Femur (tissue), 1 donor: Measurements from ENCODE around the gene PHYKPL.

Experiments used
- DNase-seq: peaks from one replicate; pipeline ENCODE4 v3.0.0-alpha.2; 2017

The PHYKPL gene

DNA sequence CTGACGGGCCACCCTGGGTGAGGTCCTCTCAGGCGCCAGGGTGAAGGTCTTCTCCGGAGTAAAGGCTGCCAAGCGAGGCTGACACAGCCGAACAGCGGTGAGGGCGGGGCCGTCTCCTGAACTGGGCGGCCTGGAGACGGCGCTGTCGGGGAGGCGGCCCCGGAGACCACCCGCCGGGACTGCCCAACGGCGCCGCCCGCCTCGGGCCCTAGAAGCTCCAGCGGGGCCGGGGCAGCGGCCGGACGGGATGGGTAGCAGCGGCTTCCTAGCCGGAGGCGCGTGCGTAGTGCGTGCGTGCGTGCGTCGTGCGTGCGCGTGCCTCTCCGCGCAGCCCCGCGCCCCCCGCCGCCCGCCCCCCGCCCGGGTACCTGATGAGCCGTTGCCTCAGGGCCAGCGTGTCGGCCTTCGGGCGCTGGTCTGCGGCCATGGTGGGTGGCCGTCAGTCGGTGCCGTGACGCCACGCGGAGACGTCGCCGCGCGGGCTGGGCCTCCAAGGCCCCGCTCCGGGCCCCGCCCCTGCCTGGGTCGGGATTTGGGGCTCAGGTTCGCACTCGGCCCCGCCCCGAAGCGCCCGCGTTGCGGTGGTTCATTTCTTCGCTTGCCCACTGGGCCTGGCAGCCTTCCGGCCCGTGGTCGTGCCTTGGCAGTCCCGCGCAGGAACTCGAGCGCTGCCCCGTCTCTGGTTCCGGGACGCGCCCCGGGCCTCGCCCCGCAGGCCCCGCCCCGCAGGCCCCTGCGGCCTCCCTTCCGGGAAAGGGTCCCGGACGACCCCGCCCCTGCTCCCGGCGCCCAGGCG lies at the start of gene PHYKPL:
TSS of gene PHYKPL (minus strand) at position 679 of the 796 bp plus-strand sequence. CDS start at position 427, 252 bp downstream.
- DNase-seq, result peak; percentile 86

DNA sequence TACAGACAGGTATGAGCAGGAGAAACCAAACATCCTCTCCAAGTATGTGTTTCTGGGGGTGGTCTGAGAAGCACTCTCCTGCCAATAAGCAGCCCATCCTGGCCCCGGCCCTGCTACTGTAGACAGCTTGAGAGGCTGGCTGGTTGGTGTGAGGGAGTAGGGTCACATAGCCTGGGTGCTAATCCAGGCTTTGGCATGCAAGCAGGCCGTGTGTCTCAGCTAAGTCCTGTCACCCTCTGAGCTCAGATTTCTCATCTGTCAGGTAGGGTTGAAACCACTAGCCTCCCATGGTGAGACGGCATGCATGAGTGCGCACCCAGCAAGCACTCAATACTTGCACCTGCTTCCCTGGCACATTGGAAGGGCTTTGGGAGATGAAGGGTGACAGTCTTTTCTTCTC lies 49.8 kb upstream of the PHYKPL start:
- peak; percentile 20 for DNase-seq

DNA sequence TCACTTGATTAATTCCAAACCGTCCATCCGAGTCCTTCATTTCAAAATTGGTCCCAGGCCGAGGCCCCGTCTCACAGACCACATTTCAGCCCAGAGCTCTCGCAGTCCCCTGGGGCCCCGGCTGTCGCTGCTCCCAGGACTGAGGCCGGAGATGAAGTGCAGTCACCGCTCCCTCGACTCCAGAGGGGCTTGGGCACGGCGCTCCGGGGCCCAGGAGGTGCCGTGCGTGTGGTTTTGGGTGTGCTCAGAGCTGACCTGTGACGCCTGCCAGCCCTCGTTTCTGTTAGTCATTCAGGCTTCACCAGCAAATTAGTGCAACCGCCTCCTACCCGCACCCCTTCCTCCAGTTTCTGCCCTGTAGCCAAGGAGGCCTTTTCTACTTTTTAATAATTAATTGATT lies 48.7 kb upstream of the PHYKPL start:
- peak; percentile 15 for DNase-seq

DNA sequence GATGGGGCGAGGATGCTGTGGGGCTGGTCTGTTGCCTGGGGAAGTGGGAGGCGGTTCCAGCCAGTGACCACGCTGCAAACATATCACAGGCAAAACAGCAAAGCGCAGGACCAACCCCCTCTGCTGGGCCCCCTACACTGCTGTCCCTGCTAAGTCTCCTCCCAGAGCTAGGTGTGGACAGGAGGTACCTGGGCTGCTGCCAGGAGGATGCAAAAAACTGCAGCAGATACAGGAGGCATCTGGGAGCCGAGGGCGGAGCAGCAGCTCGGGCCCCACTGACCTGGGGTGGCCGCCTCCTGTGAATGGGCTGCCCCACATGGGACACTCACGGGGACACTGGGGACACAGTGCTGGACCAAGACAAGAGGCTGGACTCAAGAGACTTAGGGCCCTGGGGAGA lies 48.0 kb upstream of the PHYKPL start:
- DNase-seq, result peak; percentile 17

DNA sequence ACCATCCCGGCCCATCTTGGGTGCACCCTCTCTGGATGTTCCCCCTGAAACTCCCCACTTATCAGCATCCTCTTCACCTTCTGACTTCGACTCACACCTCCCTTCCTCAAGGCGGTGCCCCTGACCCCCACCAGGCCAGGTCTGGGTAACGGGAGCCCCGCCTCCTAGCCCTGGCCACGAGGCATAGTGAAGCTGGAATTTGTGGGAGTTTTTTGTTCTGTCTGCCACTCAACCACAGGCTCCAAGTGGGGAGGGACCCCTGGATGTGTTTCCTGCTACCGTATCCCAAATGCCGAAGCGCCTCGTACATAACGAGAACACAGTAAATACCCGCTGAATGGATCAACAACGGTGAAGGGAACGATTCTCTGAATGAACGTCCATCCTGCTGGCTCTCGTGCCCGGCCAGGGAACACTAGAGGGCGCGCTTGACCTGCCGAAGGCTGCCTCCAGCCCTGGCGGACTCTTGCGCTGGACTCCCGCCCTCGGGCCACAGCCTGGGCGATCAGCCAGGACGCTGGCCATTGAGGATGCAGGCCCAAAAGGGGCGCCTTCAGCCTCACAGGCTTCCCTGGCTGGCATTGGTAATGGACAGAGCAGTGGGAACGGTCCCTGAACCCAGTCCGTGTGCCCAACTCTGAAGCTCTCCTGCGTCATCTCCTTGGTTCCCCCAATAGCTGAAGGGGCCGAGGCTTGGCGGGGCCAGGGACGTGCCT lies 47.3 kb upstream of the PHYKPL start:
- DNase-seq, result peak; percentile 90

DNA sequence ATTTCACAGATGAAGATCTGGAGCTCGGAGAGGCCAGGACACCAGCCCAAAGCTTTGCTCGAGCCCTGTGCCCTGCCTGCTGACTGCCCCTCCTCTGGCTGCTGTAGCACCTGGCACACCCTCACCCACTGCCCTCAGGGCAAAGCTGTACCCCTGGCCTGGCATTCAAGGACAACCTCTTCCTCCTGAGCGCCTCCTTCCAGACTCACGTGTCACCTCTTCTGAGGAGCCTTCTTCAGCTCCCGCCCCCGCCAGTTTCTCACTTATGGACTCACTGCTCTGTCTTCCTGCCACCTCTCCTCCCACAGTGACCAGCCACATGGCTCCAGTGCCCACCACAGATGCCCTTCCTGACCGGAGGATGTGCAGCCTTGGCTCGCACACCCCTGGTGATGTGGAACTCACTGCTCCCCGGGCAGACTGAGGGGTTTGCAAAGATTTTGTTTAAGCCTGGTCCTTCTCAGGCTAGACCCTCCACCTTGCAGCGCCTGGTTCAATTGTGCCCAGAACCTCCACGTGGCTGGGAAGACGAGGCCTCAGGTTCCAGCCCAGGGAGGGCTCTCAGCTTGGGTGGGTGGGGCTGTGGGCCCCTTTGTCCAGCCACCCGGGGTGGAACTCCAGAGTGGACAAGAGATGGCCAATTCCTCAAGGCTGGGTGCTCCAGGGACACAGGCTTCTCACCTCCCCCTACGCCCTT lies 46.6 kb upstream of the PHYKPL start:
- peak; percentile 17 for DNase-seq

DNA sequence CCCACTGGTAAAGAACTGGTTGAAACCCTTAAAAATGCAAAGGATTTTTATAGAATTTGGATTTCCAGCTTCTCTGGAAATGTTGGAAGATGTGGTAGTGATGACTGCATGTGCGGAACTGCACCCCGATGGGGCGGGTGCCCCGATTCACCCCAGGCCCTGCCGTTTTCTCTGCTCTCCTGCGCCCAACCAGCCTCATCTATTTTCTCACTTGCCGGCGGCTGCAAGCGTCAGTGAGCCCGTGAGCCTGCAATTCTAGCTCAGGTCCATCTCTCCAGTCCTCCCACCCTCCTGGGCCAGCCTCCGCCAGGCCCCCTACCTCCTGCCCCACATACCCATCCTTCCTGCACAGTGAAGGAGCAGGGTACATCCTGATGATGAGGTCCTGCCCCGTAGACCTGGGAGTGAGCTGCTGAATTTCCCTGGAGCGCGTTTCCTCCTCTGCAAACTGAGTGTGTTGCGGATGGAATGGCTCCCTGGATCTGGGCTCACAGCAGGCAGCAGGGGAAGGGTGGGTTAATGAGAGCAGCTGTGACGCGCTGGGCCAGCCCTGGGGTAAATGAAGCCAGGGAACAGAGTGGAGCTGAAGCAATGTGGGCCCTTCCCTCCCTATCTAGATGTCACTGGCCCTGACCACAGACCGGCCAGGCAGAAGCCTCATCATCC lies 45.9 kb upstream of the PHYKPL start:
- peak; percentile 15 for DNase-seq

DNA sequence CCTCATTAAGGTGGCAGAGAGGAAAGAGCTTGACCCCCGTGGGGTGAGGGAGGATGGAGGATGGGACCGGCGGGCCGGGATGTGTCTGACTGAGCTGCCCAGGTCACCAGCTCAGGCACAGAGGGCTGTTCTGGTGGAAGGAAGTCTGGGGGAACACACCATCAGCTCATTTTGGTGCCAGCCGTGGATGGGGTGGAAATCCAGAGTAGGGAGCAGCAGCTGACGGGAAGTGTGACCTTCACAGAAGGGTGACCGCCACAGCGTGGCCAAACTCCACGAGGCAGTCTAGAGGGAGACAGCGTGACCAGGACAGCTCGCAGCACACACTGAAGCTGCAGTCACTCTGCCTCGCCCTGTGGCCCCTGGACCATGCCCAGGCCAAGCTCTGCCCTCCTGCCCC lies 45.3 kb upstream of the PHYKPL start:
- DNase-seq, result peak; percentile 11

DNA sequence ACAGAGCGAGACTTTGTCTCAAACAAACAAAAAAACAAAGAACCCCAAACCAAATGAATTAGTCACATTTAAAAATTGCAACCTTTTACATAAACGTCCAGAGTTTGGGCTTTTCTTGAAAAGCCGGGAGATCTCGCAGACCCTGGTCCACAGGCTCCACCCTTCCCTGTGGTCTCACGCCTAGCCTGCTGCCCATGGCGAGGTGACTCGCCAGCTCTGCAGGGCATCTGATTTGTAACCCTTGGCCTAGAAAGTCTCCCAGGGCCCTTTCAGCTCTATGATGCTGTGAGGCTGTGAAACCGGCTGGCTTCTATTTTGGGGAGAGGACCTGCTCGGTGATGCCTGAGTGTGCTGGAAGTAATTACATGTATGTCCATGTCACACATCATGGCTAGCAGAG lies 44.7 kb upstream of the PHYKPL start:
- peak; percentile 16 for DNase-seq

DNA sequence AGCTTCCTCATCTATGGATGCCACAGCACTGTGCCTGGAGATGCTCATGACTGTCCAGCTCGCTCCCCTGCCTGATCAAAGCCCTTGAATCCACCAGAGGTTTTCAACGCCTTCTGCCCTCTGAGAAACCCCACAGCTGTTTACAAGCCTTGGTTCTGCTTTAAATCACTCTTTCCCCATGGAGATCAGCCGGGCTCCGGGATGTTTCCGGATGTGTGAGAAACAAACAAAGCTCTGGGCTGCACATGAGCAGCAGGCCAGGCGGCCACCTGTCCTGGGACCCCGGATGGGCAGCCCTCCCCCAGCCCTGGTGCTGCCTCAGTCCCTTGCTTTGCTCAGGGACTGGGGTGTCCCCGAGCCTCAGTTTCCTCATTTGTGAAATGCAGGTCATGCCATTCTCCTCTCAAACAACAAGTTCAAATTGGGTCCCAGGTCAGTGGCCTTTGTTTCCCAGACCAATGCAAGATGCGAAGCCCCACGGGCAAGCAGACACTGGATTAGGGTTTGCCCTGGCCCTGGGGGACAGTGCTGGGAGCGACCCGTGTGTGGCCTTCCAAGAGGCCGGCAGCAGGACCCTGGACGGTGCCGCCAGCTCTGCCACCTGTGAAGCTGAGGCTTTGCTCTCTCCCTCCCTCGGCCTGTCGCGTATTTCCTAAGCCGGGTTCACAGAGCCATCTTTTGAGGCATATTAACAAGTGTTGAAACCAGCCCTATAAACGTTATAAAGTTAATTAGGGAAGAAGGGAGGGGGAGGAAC lies 42.4 kb upstream of the PHYKPL start:
- DNase-seq, result peak; percentile 18

DNA sequence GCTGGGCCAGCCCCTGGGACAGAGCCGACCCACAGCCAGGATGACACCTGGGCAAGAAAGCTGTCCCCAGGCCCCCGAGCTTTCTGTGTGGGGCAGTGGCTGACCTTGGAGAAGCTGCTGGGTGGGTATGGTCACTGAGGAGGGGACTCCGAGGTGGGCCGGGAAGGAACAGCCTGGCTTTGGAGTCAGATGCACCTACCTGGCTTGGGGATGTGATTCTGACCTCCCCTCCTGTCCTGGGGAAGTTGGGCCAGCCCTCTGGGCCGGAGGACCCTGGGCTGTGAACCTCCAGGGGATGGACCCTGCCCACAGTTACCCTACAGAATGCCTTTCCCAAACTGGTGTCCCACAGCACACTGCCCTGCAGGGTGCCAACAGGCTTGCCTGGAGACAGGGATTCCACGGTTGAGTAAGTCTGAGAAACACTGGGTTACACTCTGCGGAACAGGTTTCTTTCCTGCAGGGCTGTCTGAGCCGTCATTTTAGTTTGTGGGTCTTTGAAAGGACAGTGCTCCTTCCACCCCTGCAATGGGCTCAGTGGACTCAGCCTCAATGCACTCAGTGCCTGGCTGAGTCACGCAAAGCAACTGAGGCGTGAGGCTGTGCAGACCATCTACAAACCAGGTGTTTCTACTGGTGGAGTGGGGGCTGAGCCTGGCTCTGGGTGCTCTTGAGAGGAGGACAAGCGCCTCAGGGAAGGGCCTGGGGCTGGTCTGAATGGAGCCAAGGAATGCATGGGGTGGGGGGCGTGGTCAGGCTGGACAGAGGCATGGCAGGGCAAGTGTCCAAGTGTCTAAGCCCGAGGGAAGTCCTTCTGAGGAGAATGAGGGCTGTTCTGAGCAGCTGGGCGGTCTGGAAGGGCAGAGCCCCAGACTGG lies 41.3 kb upstream of the PHYKPL start:
- DNase-seq, result peak; percentile 55

DNA sequence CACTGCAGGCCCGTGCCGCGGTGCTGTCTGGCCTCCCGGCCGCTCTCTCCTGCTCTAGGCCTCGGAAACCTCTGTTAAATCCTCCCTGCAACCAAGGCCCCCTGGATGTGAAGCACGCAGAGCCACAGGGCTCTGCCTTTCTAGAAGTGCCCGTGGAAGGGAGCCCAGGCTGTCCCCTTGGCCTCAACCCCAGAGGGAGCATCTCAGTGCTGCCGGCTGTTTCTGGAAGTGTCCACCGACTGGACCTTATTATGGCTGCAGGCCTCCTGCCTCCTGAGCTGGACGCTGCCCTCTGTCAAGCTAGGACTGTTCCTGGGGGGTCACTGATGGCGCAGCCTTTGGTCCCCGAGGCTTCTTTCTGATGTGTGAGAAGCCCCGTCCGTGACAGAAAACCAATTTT lies 40.4 kb upstream of the PHYKPL start:
- DNase-seq, result no peak

DNA sequence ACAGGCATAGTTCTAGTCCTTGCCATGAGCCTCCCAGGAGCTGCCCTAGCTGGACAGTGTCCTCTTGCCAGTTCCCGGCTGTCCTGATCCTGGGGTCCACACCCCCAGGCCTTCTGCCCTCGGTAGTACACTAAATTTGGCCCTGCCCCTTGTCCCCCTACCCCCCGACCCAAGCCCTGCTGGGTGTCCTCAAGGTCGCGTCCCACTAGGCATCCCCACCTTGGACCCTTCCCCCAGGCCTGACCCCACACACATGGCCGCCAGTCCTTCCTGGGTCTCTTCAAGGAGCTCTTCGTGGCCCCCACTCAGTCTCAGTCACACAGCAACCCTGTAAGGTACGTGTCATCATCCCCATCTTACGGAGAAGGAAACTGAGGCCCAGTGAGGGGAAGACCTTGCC lies 40.0 kb upstream of the PHYKPL start:
- no peak for DNase-seq

DNA sequence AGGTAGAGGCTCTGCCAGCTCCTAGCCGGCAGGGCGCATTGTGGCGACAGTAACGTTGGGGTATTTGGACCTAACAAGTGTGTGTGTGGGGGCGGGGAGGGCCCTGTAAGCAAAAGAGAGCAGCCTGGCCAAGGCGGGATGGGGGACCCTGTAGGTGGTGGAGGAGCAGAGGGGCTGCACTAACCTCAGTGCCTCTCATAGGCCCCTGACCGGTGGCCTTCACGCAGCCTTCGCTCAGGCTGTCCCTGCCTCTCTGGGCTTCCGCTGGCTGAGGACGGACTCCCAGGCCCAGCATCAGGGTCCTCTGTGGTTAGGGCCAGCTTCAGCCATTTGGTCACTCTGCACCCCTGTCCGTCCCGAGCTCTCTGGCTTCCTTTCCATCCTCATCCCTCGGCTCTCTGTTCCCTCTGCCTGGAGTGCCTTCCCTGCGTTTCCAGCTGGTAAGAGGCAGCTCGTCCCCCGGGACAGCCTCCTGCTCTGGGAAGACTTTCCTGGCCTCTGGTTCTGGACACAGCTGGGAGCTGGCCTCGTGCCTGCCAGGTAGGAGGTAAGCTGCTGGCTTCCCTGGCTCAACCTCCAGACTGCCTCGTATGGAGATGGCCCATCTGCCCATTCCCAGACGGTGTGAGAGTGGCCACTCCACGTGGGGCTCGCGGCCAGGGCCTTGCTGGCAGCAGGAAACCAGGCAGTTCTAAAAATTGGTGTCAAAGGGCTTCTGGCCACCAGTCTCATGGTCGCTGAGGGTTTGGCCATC lies 39.3 kb upstream of the PHYKPL start:
- DNase-seq, result no peak

DNA sequence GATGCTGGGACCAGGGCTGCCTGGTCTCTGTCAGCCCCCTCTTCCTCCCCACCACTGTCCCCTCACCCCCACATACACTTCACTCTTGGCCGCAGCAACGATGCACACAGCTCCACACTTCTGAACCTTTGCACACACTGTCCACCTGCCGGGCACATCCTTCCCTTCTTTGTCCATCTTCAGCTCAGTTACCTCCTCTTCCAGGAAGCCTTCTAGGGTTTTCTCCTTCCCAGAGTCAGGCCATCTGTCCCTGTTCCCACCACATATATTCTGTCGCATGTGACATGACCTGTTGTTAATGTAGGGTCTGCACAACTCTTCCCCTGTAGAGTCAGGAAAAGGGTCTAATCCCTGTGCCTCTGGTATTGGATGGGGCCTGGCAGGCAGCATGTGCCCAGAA lies 38.6 kb upstream of the PHYKPL start:
- no peak for DNase-seq

DNA sequence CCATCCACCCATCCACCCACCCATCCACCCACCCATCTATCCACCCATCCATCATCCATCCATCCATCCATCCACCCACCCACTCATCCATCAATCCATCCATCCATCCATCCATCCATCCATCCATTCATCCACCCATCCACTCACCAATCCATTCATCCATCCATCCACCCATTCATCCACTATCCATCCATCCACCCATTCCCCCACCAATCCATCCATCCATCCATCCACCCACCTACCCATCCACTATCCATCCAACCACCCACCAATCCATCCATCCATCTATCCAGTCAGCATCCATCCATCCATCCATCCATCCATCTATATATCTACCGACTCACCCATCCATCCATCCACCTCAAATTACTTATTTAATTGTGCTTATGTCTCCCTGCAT lies 36.9 kb upstream of the PHYKPL start:
- DNase-seq, result no peak

DNA sequence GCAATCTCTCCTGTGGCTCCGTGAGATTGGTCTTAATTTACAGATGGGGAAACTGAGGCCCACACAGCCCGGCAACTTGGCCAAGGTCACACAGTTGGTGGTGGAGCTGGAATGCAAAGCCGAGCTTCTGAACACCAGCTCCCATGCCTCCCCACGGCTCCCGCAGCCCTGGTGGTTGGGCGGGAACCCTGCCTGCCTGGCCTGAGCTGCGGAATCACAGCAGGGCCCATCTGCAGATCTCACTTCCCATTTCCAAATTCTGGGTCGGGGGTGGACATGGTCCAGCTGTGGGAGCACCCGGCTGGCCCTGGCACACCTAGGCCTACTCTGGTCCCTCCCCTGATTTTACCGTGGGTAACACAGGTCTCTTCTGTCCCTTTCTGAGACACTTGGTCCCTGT lies 35.3 kb upstream of the PHYKPL start:
- no peak for DNase-seq

DNA sequence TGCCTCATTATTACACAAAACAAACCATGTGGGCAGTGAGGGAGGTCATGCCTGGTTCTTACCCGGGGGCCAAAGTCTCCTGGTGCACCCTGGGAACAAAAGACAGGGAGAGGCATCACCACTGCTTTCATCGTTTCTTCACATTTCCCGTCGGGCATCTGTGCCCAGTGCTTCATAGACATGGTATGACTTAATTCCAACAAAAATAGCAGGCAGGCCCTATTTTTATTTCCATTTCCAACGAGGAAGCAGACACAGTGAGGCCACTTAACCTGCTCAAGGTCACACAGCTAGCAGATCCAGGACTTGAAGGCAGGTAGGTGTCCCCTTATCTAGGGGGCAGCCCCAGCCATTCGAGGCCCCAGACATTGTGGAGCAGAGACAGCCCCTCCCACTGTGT lies 34.6 kb upstream of the PHYKPL start:
- DNase-seq, result no peak

DNA sequence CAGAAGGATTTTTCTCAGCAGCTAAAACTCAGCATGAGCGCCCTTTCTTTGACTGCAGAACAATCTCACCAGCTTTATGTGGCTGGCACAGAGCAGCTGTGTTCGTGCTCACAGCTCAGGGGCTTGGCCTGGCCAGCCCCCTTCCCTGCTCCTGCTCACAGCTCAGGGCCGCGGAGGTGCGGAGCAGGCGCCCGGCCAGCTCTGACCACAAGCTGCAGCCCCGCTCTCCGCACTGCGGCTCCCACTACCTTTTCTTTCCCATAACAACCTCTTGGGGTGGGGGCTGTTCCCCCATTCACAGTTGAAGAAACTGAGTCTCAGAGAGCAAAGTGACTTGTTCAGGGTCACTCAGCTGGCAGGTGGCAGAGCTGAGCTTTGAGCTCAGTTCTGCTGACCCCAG lies 34.0 kb upstream of the PHYKPL start:
- no peak for DNase-seq

DNA sequence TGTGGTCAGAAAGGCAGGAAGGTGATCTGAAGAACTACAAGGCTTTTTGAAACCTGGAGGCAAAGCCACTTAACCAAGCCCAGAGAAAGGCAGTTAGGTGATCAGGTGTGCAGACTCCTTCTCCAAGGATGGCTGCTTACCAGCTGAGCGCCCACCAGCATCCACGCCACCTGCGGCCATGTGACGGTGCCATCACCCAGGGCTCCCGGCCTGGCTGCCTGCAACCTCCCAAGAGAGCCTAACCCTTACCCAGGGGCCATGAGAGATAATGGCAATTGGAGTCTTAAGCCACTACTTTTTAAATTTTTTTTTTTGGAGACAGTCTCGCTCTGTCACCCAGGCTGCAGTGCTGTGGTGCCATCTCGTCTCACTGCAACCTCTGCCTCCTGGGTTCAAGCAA lies 33.1 kb upstream of the PHYKPL start:
- no peak for DNase-seq

DNA sequence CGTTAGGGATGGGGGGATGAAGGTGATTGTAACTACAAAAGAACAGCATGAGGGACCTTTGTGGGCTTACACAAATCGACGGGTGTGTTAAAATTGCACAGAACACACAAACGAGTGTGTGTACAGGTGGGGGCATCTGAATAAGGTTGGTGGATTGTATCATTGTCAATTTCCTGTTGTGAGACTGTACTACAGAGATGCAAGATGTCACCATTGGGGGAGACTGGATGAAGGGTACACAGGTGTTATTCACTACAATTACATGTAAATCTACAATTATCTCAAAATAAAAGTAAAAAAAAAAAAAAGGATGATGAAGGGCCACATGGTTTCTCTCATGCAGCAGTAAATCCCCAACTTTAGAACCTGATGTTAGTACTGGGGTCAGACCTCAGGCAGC lies 31.4 kb upstream of the PHYKPL start:
- DNase-seq, result no peak
